Ishikawa (cell line): Measurements from ENCODE around the gene SS18L1.

Experiments
- CEBPB ChIP-seq: IDR thresholded peaks from 2 replicates; pipeline ENCODE4 v1.6.1; 2012
- CREB1 ChIP-seq: IDR thresholded peaks from 2 replicates; pipeline ENCODE4 v1.6.1; 2012; ENCODE audit warnings: low read depth
- EGR1 ChIP-seq: IDR thresholded peaks from 2 replicates; pipeline ENCODE4 v1.6.1; 2012
- EP300 ChIP-seq: IDR thresholded peaks from 2 replicates; pipeline ENCODE4 v1.6.1; 2012; ENCODE audit warnings: borderline replicate concordance
- FOXM1 ChIP-seq: IDR thresholded peaks from 2 replicates; pipeline ENCODE4 v1.6.1; 2012; ENCODE audit warnings: low read depth, borderline replicate concordance
- NFIC ChIP-seq: IDR thresholded peaks from 2 replicates; pipeline ENCODE4 v1.6.1; 2012
- RAD21 ChIP-seq: IDR thresholded peaks from 2 replicates; pipeline ENCODE4 v1.6.1; 2012; ENCODE audit warnings: low read depth
- TAF1 ChIP-seq: IDR thresholded peaks from 2 replicates; pipeline ENCODE4 v1.6.1; 2012; ENCODE audit warnings: low read depth, mild to moderate bottlenecking
- TCF12 ChIP-seq: IDR thresholded peaks from 2 replicates; pipeline ENCODE4 v1.6.1; 2012; ENCODE audit warnings: low read depth
- TEAD4 ChIP-seq: IDR thresholded peaks from 2 replicates; pipeline ENCODE4 v1.6.1; 2012
- YY1 ChIP-seq: IDR thresholded peaks from 2 replicates; pipeline ENCODE4 v1.6.1; 2012; ENCODE audit warnings: low read depth
- ZBTB7A ChIP-seq: IDR thresholded peaks from 2 replicates; pipeline ENCODE4 v1.6.1; 2012; ENCODE audit warnings: low read depth
- TF ChIP-seq, protein P1 (sequence below): IDR thresholded peaks from 2 replicates; pipeline ENCODE4 v1.6.1; 2012; ENCODE audit warnings: low read depth, mild to moderate bottlenecking
- TF ChIP-seq, protein P2 (sequence below): IDR thresholded peaks from 2 replicates; pipeline ENCODE4 v1.6.1; 2012
- TF ChIP-seq, protein P3 (sequence below): IDR thresholded peaks from 2 replicates; pipeline ENCODE4 v1.6.1; 2012

SS18L1 gene

DNA sequence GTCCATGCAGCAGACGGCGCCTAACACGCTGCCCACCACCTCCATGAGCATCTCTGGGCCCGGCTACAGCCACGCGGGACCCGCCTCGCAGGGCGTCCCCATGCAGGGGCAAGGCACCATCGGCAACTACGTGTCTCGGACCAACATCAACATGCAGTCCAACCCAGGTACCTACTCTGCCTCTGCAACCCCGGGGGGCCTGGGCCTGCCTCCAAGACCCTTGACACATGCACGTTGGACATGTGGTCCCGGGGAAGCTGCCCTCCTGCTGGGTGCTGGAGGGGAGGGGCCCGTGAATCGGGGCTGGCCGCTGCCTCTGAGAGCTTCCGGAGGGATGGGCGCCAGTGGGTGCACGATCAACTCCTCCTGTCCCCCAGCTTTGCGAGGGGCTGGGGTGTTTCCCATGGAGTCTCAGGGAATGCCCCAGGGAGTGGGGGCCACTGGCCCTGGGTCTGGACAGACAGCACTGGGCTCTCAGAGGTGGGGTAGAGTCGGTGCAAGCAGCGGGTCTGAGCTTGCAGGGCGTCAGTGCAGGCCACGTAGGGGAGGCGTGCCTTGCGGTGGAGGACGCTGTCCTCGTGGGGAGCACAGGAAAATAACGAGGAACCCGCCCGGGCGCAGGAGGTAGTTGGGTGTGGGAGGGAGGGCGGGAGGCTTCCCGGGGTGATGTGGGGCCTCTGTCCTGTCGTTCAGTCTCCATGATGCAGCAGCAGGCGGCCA, 19.4 kb downstream of the SS18L1 start:
- TF ChIP-seq TEAD4 (no peak), FOXM1 (no peak), TCF12 (no peak), CREB1 (no peak), TAF1 (no peak), ZBTB7A (no peak), NFIC (no peak), EP300 (no peak), YY1 (no peak), EGR1 (no peak)
- TF ChIP-seq, protein P1, sequence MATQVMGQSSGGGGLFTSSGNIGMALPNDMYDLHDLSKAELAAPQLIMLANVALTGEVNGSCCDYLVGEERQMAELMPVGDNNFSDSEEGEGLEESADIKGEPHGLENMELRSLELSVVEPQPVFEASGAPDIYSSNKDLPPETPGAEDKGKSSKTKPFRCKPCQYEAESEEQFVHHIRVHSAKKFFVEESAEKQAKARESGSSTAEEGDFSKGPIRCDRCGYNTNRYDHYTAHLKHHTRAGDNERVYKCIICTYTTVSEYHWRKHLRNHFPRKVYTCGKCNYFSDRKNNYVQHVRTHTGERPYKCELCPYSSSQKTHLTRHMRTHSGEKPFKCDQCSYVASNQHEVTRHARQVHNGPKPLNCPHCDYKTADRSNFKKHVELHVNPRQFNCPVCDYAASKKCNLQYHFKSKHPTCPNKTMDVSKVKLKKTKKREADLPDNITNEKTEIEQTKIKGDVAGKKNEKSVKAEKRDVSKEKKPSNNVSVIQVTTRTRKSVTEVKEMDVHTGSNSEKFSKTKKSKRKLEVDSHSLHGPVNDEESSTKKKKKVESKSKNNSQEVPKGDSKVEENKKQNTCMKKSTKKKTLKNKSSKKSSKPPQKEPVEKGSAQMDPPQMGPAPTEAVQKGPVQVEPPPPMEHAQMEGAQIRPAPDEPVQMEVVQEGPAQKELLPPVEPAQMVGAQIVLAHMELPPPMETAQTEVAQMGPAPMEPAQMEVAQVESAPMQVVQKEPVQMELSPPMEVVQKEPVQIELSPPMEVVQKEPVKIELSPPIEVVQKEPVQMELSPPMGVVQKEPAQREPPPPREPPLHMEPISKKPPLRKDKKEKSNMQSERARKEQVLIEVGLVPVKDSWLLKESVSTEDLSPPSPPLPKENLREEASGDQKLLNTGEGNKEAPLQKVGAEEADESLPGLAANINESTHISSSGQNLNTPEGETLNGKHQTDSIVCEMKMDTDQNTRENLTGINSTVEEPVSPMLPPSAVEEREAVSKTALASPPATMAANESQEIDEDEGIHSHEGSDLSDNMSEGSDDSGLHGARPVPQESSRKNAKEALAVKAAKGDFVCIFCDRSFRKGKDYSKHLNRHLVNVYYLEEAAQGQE: no peak
- TF ChIP-seq, protein P2, sequence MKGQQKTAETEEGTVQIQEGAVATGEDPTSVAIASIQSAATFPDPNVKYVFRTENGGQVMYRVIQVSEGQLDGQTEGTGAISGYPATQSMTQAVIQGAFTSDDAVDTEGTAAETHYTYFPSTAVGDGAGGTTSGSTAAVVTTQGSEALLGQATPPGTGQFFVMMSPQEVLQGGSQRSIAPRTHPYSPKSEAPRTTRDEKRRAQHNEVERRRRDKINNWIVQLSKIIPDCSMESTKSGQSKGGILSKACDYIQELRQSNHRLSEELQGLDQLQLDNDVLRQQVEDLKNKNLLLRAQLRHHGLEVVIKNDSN: no peak
- TF ChIP-seq, protein P3, sequence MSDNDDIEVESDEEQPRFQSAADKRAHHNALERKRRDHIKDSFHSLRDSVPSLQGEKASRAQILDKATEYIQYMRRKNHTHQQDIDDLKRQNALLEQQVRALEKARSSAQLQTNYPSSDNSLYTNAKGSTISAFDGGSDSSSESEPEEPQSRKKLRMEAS: no peak

- TF ChIP-seq NFIC: no peak
- TF ChIP-seq CREB1: no peak
- TF ChIP-seq ZBTB7A: no peak
- TF ChIP-seq YY1: no peak
- no peak for TF ChIP-seq RAD21
- TF ChIP-seq, protein P3: no peak
- TF ChIP-seq CEBPB: no peak
- TF ChIP-seq, protein P1: no peak
- no peak for TF ChIP-seq TCF12
These were observed 19.9 kb downstream of the SS18L1 start for GRCh38 chr20:62163485-62163865.

DNA sequence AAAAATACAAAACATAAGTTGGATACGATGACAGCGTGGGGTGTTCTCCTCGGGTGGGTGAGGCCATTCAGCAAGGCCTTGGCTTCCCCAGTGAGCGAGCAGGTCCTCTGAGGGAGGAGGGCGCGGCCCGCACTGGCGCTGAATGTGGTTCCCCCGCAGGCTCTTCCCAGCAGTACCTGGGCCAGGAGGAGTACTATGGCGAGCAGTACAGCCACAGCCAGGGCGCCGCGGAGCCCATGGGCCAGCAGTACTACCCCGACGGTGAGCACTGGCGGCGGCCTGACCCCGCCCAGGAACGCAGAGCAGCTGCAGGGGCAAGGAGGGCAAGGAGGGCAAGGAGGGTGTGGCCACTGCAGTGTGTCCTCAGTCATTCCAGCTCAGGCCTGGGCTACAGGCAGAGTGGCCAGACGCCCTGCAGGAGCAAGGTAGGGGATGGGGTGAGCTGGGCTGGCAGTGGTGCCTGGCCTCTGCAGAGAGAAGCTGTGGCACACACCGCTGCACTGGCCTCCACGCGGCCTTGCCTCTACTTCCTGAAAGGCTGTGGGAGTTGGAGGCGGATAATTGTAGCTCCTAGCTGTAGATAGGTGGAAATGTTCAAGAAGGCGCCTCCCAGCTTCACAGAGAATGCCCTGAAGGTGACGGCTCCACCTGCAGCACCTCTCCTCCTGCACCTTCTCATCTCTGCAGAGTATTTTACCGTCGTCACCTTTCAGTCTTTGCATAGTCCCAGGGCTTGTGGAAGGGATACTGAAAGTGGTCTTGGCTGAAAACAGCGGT, 20.6 kb downstream of the SS18L1 start:
- TF ChIP-seq CREB1 (no peak), TAF1 (no peak), ZBTB7A (no peak), RAD21 (no peak), CEBPB (no peak), YY1 (no peak), FOXM1 (no peak), EGR1 (no peak), TEAD4 (no peak), TCF12 (no peak), EP300 (no peak), NFIC (no peak)
- TF ChIP-seq, protein P3: no peak
- TF ChIP-seq, protein P2: no peak
- TF ChIP-seq, protein P1: no peak
